ENCODE results near the gene SPC24. TPM values are rescaled to one million over a fixed set of nuclear protein-coding genes. Genes with fewer than 3 reads are reported as not detected.

Gene SPC24
- total RNA-seq, 6 donors from 2014 or later: 1.4 to 13.3 (median 2.1) TPM; not detected in 1

GRCh38 chr19:11192957-11193939, 37.7 kb upstream of the SPC24 start:
- Histone ChIP-seq H3K27me3 (no peaks in the 10 kb centered on the region), H3K4me1 (peaks cover 75 to 88% (median 80%) of the 10 kb centered on the region in 4 donors), H3K36me3 (peaks cover 8 to 45% (median 19%) of the 10 kb centered on the region in 4 donors), H3K27ac (peak overlapping the region; percentile 16 to 92 (median 78)), H3K4me3 (peak overlapping the region in 1 of 4 donors; percentile 84), H3K9me3 (no peaks in the 10 kb centered on the region)
- 95 to 97% methylated on average over 18 to 53 of the region's 68 CpGs for WGBS, 2 donors
- TF ChIP-seq POLR2A (IDR thresholded peaks at IDR 0.05) (no peak), EP300 (IDR thresholded peaks at IDR 0.05) (no peak), POLR2AphosphoS5 (IDR thresholded peaks at IDR 0.05) (no peak)
- TF ChIP-seq, protein P1, sequence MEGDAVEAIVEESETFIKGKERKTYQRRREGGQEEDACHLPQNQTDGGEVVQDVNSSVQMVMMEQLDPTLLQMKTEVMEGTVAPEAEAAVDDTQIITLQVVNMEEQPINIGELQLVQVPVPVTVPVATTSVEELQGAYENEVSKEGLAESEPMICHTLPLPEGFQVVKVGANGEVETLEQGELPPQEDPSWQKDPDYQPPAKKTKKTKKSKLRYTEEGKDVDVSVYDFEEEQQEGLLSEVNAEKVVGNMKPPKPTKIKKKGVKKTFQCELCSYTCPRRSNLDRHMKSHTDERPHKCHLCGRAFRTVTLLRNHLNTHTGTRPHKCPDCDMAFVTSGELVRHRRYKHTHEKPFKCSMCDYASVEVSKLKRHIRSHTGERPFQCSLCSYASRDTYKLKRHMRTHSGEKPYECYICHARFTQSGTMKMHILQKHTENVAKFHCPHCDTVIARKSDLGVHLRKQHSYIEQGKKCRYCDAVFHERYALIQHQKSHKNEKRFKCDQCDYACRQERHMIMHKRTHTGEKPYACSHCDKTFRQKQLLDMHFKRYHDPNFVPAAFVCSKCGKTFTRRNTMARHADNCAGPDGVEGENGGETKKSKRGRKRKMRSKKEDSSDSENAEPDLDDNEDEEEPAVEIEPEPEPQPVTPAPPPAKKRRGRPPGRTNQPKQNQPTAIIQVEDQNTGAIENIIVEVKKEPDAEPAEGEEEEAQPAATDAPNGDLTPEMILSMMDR (IDR thresholded peaks at IDR 0.05): no peak
- DNase-seq: peak in 1 of 2 donors; percentile 84
- ATAC-seq (ENCODE audit: low FRiP score in 2 of 2): no peak

GRCh38 chr19:11191934-11192333, 36.4 kb upstream of the SPC24 start:
- peaks cover 8 to 51% (median 19%) of the 10 kb centered on the region in 4 donors for H3K36me3 ChIP-seq
- TF ChIP-seq EP300 (IDR thresholded peaks at IDR 0.05) (no peak), POLR2AphosphoS5 (IDR thresholded peaks at IDR 0.05) (no peak), POLR2A (IDR thresholded peaks at IDR 0.05) (no peak)
- TF ChIP-seq, protein P1 (IDR thresholded peaks at IDR 0.05): no peak
- WGBS, 2 donors: 63 to 78% methylated on average over 5 of the region's 5 CpGs
- H3K4me1 ChIP-seq: peaks cover 64 to 79% (median 72%) of the 10 kb centered on the region in 4 donors
- DNase-seq: no peak
- peak overlapping the region; percentile 54 to 92 (median 78) for H3K27ac ChIP-seq
- ATAC-seq (ENCODE audit: low FRiP score in 2 of 2): no peak
- peak overlapping the region in 1 of 4 donors; percentile 4 for H3K4me3 ChIP-seq
- no peaks in the 10 kb centered on the region for H3K27me3 ChIP-seq
- no peaks in the 10 kb centered on the region for H3K9me3 ChIP-seq

DNA sequence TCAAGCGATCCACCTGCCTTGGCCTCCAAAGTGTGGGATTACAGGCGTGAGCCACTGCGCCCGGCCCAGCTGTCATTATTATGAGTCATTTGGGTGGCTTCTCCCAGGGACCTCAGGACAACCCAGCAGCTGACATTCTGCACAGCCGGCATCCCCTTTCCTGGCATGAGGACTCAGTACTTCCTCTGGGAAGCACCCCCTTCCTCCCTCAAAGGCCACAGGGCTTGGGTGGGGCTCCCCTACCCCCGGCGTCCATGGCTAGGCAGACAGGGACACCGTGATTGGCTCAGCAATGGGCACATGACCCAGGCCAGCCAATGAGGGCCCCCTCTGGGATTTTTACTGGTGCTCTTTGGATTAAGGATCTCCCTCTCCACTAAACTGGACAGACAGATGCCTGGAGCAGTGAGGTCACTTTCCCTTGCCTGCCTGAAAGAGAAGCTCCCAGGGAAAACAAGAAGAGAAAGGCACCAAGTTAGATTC, 35.7 kb upstream of the SPC24 start:
- Histone ChIP-seq H3K9me3 (no peaks in the 10 kb centered on the region), H3K27ac (peak overlapping the region; percentile 54 to 92 (median 78)), H3K36me3 (peaks cover 8 to 56% (median 21%) of the 10 kb centered on the region in 4 donors), H3K4me3 (peak overlapping the region in 1 of 4 donors; percentile 4), H3K27me3 (no peaks in the 10 kb centered on the region), H3K4me1 (peaks cover 58 to 73% (median 66%) of the 10 kb centered on the region in 4 donors)
- 27 to 58% methylated on average over 6 to 8 of the region's 8 CpGs for WGBS, 2 donors
- ATAC-seq (ENCODE audit: low FRiP score in 2 of 2) (peak; percentile 62 to 92), DNase-seq (peak in 1 of 2 donors; percentile 71)
- TF ChIP-seq POLR2A (IDR thresholded peaks at IDR 0.05) (no peak), EP300 (IDR thresholded peaks at IDR 0.05) (peak in 1 of 4 donors; percentile 57), POLR2AphosphoS5 (IDR thresholded peaks at IDR 0.05) (peak in 1 of 2 donors; percentile 68)
- TF ChIP-seq, protein P1 (IDR thresholded peaks at IDR 0.05): no peak

DNA sequence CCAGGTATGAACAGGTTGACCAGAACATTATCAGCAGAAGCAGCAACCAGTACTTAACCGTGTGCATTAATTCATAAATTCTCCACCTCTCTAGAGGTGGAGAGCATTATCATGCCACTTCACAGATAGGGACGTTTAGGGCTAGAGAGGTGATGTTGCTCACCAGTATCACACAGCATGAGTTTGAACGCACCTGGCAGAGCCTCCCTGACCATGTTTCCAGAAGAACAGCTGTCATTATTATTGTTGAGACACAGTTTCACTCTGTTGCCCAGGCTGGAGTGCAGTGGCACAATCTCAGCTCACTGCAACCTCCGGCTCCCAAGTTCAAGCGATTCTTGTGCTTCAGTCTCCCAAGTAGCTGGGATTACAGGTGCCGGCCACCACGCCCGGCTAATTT, 34.9 kb upstream of the SPC24 start:
- Histone ChIP-seq H3K36me3 (peaks cover 8 to 64% (median 25%) of the 10 kb centered on the region in 4 donors), H3K27me3 (no peaks in the 10 kb centered on the region), H3K4me1 (peaks cover 50 to 70% (median 60%) of the 10 kb centered on the region in 4 donors), H3K27ac (peak overlapping the region; percentile 65 to 92 (median 78)), H3K4me3 (no peak overlapping the region), H3K9me3 (no peaks in the 10 kb centered on the region)
- TF ChIP-seq, protein P1 (IDR thresholded peaks at IDR 0.05): no peak
- no peak for TF ChIP-seq EP300 (IDR thresholded peaks at IDR 0.05)
- no peak for TF ChIP-seq POLR2AphosphoS5 (IDR thresholded peaks at IDR 0.05)
- no peak for TF ChIP-seq POLR2A (IDR thresholded peaks at IDR 0.05)
- ATAC-seq (ENCODE audit: low FRiP score in 2 of 2): no peak
- WGBS, 2 donors: 80 to 89% methylated on average over 7 to 8 of the region's 8 CpGs
- DNase-seq: no peak
